NCI-H526 (cell line): ENCODE data around the gene MITF.
"Not testable (repeated sequence)": the region's sequence is repeated elsewhere in the genome, so short reads cannot be mapped to it uniquely, and the experiment has no call there.

ENCODE experiments used
- DNase-seq, 2 experiments: peaks; one replicate each; lab custom pipeline; 2025; lab: John Stamatoyannopoulos, UW

The MITF gene

DNA sequence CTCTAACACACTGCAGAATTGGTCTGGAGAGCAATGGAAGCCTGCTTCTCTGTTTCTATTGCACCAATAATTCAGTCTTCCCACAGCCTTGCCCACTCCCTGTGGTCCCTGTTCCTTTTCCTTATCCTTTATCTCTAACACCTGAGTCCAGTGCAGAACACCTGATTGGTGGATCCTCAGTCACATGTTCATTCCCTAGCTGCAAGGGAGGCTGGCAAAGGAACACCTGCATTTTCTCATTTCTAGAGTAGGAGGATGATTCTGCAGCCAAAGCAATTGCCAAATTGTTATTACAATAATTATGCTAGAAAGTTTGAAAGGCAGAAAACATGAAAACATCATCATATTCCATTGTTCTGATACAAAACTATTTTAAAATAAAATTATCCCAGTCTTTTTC is 176.5 kb downstream of the MITF start:
- no peak for DNase-seq

DNA sequence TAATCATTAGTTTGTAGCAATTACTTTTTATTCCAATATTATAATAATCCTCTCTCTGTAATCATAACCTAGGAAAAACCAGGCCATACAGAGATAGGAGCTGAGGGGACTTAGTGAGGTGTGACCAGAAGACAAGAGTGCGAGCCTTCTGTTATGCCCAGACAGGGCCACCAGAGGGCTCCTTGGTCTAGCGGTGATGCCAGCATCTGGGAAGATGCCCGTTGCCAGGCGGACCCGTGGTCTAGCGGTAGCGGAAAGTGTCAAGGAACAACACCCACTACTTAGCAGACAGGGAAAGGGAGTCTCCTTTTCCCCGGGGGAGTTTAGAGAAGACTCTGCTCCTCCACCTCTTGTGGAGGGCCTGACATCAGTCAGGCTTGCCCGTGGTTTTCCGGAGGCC is 180.7 kb downstream of the MITF start:
- not testable (repeated sequence) for DNase-seq

DNA sequence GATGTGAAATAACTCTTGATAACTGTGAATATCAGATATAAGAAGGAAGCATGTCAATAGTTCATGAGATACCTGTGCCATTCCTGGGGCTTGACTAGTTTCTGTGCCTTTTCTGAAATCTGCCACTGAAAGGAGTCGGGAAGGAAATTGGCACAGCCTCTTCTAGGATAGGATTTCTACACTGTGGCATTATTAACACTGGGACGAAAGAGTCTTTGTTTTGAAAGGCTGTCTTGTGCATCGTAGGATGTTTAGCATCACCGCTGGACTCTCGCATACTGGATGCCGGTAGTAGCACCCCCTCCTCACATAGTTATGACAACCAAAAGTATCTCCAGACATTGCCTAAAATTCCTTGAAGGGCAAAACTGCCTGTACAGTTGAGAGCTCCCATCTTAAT is 182.4 kb downstream of the MITF start:
- DNase-seq: no peak

DNA sequence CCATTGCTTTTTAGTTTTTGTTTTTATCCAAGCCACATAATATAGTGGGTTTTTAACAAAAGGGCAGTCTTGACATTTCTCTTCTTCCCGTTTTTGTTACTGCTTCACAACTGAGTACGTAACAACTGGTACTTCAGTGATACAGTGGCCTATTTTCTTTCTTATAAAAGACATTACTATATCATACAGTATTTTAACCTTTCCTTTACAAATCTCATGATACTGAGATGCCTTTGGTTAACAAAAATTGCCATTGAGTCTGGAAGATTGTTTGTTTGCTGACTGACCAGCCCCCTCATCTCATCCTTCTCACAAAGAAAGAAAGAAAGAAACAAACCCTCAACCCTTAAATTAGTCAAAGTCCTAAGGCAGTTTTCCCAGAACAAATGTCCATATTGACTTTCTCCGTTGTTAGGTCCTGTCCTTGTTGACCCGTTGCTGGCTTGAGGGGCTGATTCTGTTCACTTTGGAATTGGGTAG is 183.3 kb downstream of the MITF start:
- DNase-seq: no peak

DNA sequence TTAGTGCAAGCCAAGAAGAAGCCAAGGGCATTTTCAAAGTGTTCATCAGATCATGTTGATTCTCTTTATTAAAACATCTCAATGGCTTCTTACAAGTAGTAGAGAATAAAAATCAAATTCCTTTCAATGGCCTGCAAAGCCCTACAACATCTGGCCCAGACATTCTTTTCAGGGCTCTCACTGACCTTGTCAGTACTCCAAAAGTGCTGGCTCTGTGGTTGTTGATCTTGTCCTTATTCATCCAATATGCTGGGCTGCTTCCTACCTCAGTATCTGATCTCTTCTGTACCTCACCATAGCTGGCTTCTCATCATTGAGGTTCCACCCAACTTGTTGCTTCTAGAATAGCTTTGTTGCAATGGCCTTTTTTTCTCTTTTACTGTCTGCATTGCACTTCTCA is 186.2 kb downstream of the MITF start:
- no peak for DNase-seq

DNA sequence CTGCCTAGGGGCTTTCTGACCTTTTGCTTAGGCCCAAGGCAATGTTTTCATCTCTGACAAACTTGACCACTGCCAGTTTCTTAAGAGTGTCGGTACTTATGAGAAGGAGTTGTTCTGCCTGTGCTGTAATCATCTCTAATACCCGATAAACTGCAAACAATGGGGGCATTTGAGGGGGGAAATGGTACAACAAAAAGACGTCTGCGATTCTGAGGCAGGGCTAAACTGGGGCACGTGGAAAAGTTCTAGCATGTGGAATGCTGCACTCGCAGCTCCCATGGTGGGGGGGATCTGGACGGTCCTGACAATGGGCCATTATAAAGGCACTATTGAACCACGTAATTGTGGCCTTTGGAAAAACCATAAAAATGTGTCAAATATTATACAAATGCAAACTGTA is 187.1 kb downstream of the MITF start:
- no peak for DNase-seq

DNA sequence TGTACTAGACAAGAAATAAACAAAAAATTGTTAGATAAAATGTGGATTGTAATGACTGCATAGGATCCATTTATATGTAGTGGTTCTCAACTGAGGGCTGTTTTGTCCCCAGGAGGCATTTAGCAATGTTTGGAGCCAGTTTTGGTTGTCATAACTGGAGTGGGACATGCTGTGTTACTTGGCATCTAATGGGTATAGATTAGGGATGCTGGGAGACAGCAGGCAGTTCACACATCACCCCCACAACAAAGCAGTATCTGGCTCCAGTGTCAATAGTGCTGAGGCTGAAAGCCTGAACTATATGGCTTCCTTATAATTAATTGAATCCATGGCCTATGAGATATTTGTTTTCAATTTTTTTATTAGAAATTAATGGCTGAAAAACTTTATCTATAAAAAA is 188.3 kb downstream of the MITF start:
- DNase-seq: no peak

DNA sequence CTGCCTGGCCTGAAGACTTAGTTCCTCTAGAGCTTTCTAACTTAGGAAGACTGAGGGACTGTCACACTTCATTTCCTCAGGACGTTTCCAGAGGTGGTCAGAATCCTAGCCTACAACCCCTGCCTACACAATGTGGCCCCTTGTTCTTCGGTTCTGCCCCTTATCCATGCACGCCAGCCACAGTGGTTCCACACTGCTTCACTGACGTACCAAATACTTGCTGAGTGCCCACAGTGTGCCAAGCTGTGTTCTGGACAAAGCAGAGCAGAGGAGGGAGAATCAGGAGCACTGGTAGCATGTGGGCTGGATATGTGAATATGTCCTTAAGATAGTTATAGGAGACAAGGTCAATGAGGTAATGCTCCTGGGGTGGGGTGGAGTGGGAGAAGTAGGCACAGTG is 189.8 kb downstream of the MITF start:
- no peak for DNase-seq

DNA sequence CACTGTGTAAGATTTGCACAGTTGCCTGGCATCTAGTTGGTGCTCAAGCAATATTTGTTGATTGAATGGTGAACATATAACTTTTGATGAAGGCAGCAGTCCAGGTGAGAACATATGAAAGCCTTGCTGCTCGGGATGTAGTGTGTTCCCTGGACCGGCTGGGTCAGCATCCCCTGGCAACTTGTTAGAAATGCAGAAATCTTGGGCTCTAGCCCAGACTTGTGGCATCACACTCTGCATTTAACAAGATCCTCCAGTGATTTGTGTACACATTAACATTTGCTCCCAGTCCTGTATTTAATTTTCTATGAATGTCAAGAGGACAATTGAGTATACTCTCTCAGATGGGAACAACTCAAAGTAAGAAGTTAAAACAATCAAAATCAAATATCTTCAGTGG is 191.3 kb downstream of the MITF start:
- DNase-seq: no peak

DNA sequence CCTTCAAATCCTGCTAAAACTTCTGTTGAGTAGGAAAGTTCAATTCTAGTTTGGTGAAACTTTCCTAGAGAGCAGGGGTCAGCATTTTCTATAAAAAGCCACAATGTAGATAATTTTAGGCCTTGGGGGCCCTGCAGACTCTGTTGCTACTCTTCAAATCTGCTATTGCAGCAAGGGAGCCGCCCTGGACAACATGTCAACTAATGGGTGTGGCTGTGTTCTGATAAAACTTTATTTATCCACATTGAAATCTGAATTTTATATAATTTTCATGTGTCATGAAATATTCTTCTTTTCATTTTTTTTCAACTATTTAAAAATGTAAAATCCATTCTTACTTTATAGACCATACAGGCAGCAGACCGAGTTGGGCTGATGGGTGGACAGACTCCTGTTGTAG is 192.8 kb downstream of the MITF start:
- no peak for DNase-seq

DNA sequence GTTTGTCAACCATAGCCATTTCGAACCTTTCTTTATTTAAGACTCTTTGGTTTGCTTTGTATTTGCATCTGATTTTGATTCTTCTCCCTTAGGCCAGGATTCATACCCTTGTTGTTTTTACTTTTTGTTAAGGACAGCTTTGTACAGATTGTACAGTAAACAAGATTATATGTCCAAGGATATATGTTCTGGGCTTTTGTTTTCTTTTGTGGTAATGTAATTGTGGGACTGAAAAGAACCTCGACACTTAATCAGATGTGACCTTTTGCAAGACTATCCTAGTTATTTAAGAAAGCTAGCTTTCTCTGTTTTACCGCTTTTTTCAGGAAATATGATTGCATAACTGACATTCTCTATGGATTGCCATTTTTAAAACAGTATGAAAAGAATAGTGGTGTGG is 193.2 kb downstream of the MITF start:
- no peak for DNase-seq

DNA sequence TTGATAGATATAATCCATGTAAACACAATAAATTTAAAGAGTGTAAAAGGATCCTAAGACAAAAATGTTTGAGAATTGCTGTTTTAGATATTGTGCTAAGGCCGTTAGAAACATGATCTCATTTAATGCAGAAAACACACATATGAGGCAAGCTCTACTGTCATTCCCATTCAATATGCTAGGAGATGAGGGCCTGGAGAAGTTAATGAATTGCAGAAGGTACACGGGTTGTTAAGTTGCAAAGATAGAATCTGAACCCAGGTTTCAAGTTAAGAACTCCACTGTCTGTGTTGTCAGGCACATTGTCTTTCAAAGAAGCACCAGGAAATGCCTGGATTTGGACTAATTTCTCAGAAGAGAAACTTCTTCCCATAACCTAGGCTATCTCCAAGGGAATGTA is 195.1 kb downstream of the MITF start:
- DNase-seq: no peak

DNA sequence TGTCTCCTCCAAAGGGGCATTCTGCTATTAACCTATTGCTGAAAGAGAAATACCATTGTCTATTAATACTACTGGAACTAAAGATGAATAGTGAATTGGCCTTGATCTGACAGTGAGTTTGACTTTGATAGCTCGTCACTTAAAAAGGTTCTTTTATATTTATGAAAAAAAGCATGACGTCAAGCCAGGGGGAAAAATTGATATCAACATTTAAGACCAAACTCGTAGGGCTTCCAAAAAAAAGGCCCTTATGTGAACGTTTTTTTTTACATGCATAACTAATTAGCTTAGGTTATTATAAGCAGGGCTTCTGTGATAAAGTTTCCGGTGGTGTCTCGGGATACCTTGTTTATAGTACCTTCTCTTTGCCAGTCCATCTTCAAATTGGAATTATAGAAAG is 197.0 kb downstream of the MITF start:
- no peak for DNase-seq

DNA sequence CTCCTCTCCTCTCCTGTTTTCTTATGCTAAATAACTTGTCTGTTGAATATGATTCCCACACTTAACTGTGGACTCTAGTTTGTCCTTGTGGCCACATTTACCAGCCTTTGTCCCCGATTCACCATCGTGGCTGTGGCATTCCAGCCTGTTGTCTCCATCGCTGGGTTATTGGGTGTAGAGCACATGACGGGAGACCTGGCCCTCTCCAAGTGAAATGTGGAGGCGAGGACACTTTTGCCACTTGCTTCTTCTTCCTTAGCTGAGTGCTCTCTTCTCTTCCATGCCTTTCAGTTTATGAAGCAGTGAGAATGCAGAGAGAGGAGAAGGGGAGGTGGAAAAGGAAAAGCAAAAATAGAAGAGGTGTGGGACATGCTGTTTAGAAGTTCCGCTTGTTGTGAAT is 198.8 kb downstream of the MITF start:
- DNase-seq: no peak

DNA sequence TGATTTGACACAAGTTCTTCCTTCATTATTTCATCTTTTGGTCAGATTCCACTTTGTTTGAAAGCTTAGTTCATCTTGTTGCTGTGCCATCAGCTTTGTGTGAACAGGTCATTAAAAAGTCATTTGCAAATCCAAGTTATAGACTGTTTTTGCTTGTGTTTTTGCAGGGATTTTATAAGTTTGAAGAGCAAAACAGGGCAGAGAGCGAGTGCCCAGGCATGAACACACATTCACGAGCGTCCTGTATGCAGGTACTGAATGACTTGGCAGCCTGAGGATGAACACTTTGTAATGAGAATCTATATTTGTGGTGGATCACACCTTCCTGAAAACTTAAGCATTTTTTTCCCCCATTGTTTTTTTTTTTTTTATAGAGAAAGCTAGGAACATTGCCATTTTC is 199.7 kb downstream of the MITF start:
- no peak for DNase-seq

DNA sequence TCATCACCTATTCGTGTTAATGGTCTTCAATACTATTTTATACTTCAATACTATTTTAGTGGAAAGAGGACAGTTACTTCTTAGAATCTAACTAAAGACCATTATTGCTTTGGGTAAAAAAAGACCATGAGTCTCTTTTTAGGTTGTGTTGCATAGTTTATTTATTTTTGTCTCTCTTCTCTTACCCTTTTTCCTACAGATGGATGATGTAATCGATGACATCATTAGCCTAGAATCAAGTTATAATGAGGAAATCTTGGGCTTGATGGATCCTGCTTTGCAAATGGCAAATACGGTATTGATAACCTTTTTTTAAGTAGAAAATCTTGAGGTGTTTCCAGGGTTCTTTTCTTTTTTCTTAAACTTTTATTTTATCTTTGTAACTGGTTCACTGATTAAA is 201.8 kb downstream of the MITF start:
- DNase-seq: no peak

DNA sequence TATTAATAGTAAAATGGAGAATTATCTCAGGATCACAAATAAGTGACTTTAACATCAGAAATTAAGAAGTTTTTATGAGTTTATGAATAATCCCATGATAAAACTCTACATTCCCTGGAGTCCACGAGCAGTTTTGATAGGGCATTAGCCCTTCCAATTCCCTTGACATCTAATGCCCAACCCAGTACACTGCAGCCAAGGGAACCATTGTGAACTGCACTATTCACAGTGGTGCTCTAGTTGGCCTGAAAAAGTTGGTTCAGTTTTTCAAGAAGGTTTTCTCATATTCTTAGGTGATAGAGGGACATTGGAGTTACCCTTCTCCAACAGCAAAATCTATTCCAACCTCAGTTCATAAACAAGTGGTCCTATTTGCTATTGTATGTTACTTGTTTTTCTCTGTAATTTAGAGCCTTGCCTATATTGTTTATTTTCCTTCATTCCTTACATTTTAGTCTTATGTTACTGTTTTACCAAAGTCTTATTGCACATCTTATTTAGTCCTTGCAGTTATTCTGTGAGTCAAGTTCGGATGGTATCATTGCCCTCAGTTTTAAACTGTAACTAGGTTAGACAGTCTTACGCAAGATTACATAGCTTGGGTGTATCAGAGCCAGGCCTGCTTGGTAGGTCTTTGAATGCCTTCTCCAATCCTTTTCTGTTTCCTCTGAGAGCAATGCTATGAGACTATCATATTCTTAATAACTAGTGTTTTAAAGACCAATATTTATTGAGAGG is 202.3 kb downstream of the MITF start:
- no peak for DNase-seq

DNA sequence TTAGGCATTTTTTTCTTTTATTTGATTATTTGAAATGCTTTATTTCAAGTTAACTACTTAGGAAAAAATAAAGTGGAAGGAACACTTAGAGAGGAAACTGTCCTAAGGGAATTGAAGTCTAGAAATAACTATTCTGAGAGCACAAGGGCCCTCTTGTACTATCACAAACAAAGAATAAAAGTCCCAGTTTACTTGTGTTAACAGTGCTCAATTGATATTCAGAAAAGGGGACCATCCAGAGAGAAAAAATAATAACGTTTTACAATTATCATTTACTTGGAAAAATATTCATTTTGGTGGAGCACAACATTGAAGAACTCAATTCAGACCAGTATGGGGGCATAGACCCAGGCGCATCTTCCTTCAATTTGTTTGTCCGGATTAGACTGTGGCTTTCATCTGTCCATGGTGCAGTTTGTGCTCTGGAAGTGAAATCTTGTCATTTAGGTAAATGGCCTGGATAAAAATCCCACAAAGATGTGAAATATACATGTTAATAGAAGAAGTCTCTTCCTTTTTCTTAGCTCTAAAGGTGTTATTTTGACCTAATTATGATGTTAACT is 205.7 kb downstream of the MITF start:
- DNase-seq: no peak

DNA sequence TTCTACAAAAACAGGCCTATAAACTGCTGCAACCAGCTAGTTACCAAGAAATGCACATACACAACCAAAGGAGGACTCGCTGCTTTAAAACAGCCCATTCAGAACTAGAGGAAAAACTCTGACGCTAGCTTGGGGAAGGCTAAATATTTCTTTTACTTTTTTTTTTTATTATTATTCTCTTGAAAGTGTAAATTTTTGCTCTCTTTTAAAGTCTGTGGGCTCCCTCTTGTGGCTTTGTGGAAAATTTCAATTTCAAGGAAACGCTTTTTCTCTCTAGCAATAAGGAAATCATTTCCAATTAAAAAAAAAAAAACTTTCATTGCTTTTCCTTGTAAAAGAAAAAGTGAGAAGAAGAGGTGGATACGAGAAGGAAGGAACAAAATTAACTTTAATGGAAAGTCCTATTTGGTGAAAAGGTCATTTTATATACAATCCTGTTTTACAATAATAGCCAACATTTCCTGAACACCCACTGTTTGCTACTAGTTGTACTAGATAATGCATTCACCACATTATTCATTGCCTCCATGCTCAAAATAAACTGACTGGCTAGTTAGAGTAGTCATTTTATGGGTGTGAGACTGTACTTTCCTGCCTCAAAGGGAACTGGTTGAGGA is 209.1 kb downstream of the MITF start:
- DNase-seq: peak in 1 of 2 experiments; percentile 30

DNA sequence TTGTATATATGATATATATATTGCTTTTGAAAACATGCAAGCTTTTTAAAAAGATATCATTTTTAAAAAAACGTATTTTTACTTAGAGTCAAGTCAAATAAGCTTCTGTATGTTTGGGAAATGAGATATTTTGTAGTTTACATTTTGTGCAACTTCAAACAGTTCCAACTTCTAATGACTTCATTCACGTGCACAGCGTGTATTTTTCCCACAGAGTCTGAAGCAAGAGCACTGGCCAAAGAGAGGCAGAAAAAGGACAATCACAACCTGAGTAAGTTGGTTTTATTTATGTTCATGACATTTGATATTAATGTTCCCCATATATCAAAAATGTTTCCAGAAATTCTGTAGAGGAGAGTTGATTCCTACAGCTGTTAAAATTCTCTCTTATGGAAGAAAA is 212.4 kb downstream of the MITF start:
- DNase-seq: no peak

DNA sequence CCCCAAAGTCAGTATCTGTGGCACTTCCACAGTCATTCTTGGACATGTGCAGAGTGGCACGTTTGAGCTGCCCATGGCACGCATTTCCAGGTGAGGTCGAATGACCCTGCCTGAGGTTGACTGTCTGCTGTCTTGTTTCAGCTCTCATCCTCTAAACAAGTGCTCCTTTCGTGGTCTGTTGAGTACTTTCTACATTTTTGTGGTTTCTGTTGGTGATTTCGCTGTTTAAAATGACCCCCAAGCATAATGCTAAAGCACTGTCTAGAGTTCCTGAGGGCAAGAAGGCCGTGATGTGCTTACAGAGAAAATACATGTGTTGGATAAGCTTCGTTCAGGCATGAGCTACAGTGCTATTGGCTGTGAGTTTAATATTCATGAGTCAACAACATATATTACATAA is 220.3 kb downstream of the MITF start:
- no peak for DNase-seq

DNA sequence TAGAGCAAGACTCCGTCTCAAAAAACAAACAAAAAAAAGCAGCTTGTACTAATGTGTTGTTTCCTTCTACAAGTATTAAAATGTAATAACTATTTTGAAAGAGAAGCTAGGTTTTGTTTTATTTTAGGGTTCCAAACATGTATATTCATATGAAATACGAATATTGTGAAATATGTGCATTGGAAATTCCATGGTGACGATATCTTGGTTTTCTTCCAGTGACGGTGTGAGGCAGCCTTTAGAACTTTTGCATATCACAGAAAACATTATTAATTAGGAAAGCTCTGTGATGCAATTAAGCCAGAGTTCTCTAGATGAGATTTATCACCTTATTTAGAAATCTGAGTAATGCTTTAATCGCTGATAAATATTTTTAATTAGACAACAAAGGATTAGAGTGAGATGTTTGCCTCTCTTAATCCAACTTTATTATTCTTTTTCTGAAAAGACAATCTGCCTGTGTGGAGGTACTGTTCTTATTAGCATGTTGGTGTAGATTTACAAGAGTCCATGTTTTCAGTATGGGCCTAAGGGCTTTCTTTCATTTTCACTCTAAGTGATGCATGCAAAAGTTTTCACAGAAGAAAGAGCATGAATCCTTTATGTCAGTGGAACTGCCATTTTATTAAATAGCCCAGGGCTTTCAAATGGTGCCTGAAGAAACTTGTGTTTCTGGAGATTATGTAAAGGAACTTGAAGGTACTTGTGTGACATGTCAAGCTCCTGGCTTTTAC is 222.6 kb downstream of the MITF start:
- DNase-seq: no peak

DNA sequence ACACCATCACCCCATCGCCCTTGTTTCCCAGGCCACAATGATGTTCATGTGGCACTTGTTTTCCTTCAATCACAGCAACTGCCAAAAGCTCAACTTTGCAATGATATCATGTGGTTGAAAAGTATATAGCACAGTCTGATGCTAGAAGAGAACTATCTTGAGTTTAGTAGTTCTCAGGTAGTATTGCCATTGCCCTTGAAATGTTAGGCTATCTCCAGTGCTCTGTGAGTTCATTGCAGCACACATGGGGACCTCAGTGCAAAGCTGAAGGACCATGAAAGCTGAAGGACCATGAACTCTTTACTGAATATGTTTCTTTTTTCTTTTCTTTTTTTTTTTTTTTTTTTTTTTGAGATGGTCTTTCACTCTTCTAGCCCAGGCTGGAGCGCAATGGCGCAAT is 224.4 kb downstream of the MITF start:
- DNase-seq: no peak
